Subcutaneous abdominal adipose tissue (tissue), 5 donors: ENCODE results near the gene CCDC92.

Experiments
- H3K27ac ChIP-seq: one replicate; pipeline ENCODE4 v1.7.0; 2013; ENCODE audit warnings: low read depth, mild to moderate bottlenecking, inconsistent platforms, low read length, moderate library complexity
- H3K27me3 ChIP-seq, 5 donors: one replicate each; pipeline ENCODE4 v1.7.0; 2013; ENCODE audit warnings: low read length in 5 of 5, inconsistent platforms in 1 of 5; ENCODE audit not compliant: control insufficient read depth in 5 of 5, insufficient read depth in 4 of 5
- H3K36me3 ChIP-seq, 5 donors: one replicate each; pipeline ENCODE4 v1.7.0; 2013; ENCODE audit warnings: low read length in 5 of 5; ENCODE audit not compliant: control insufficient read depth in 5 of 5, insufficient read depth in 5 of 5
- H3K4me1 ChIP-seq, 5 donors: one replicate each; pipeline ENCODE4 v1.7.0; 2013; ENCODE audit warnings: low read length in 5 of 5, mild to moderate bottlenecking in 3 of 5, moderate library complexity in 1 of 5; ENCODE audit not compliant: control insufficient read depth in 5 of 5, insufficient read depth in 5 of 5
- H3K4me3 ChIP-seq, 5 donors: one replicate each; pipeline ENCODE4 v1.7.0; 2013; ENCODE audit warnings: low read length in 5 of 5, low read depth in 1 of 5
- H3K9ac ChIP-seq, 5 donors: one replicate each; pipeline ENCODE4 v1.7.0; 2013; ENCODE audit warnings: low read length in 5 of 5, mild to moderate bottlenecking in 4 of 5, moderate library complexity in 3 of 5
- H3K9me3 ChIP-seq, 5 donors: one replicate each; pipeline ENCODE4 v1.7.0; 2013; ENCODE audit warnings: low read length in 5 of 5; ENCODE audit not compliant: control insufficient read depth in 5 of 5
- donor health status: healthy.
- donor health status: healthy.
- donor health status: healthy.
- donor health status: healthy.
- donor health status: healthy.

The CCDC92 gene

GRCh38 chr12:123929946-123930583, 42.6 kb downstream of the CCDC92 start:
- Histone ChIP-seq H3K4me1 (no peaks in the 10 kb centered on the region), H3K27ac (no peak overlapping the region), H3K4me3 (no peak overlapping the region), H3K9me3 (no peaks in the 10 kb centered on the region), H3K36me3 (peaks cover 0 to 6% (median 3%) of the 10 kb centered on the region in 5 donors), H3K9ac (no peak overlapping the region), H3K27me3 (peaks cover 0 to 4% (median 2%) of the 10 kb centered on the region in 5 donors)

GRCh38 chr12:123928897-123929296, 43.7 kb downstream of the CCDC92 start:
- Histone ChIP-seq H3K36me3 (no peaks in the 10 kb centered on the region), H3K9ac (no peak overlapping the region), H3K9me3 (no peaks in the 10 kb centered on the region), H3K27ac (no peak overlapping the region), H3K4me3 (no peak overlapping the region), H3K4me1 (no peaks in the 10 kb centered on the region), H3K27me3 (peaks cover 0 to 4% (median 2%) of the 10 kb centered on the region in 5 donors)

GRCh38 chr12:123928274-123928865, 44.3 kb downstream of the CCDC92 start:
- Histone ChIP-seq H3K9me3 (no peaks in the 10 kb centered on the region), H3K4me3 (no peak overlapping the region), H3K27ac (no peak overlapping the region), H3K36me3 (no peaks in the 10 kb centered on the region), H3K4me1 (no peaks in the 10 kb centered on the region), H3K9ac (no peak overlapping the region), H3K27me3 (peaks cover 0 to 4% (median 2%) of the 10 kb centered on the region in 5 donors)

- H3K27me3 ChIP-seq = peaks cover 0 to 5% (median 3%) of the 10 kb centered on the region in 5 donors
- no peaks in the 10 kb centered on the region for H3K9me3 ChIP-seq
- peaks cover 0 to 3% (median 0%) of the 10 kb centered on the region in 5 donors for H3K4me1 ChIP-seq
- H3K36me3 ChIP-seq = no peaks in the 10 kb centered on the region
- H3K27ac ChIP-seq = no peak overlapping the region
- no peak overlapping the region for H3K9ac ChIP-seq
- no peak overlapping the region for H3K4me3 ChIP-seq
Observed at GRCh38 chr12:123924539-123924938, 48.1 kb downstream of the CCDC92 start.

GRCh38 chr12:123923927-123924326, 48.7 kb downstream of the CCDC92 start:
- no peak overlapping the region for H3K9ac ChIP-seq
- H3K27ac ChIP-seq = no peak overlapping the region
- peaks cover 0 to 3% (median 0%) of the 10 kb centered on the region in 5 donors for H3K4me1 ChIP-seq
- peaks cover 0 to 5% (median 3%) of the 10 kb centered on the region in 5 donors for H3K27me3 ChIP-seq
- no peaks in the 10 kb centered on the region for H3K9me3 ChIP-seq
- H3K4me3 ChIP-seq = no peak overlapping the region
- no peaks in the 10 kb centered on the region for H3K36me3 ChIP-seq

GRCh38 chr12:123923038-123923437, 49.6 kb downstream of the CCDC92 start:
- Histone ChIP-seq H3K36me3 (no peaks in the 10 kb centered on the region), H3K4me1 (peaks cover 0 to 3% (median 0%) of the 10 kb centered on the region in 5 donors), H3K9ac (no peak overlapping the region), H3K27ac (no peak overlapping the region), H3K9me3 (no peaks in the 10 kb centered on the region), H3K4me3 (no peak overlapping the region), H3K27me3 (peaks cover 0 to 11% (median 7%) of the 10 kb centered on the region in 5 donors)

- H3K9ac ChIP-seq = no peak overlapping the region
Observed at GRCh38 chr12:123919980-123920360, 52.7 kb downstream of the CCDC92 start.

GRCh38 chr12:123917337-123917850, 55.2 kb downstream of the CCDC92 start:
- Histone ChIP-seq H3K4me1 (peaks cover 0 to 3% (median 0%) of the 10 kb centered on the region in 5 donors), H3K9me3 (no peaks in the 10 kb centered on the region), H3K27me3 (peaks cover 0 to 30% (median 24%) of the 10 kb centered on the region in 5 donors), H3K9ac (no peak overlapping the region), H3K27ac (no peak overlapping the region), H3K36me3 (no peaks in the 10 kb centered on the region), H3K4me3 (no peak overlapping the region)

More at GRCh38 chr12:123919980-123920360, 52.7 kb downstream of the CCDC92 start:
- H3K36me3 ChIP-seq = no peaks in the 10 kb centered on the region
- H3K27me3 ChIP-seq = peaks cover 0 to 23% (median 20%) of the 10 kb centered on the region in 5 donors
- no peak overlapping the region for H3K27ac ChIP-seq
- no peak overlapping the region for H3K4me3 ChIP-seq
- H3K9me3 ChIP-seq = no peaks in the 10 kb centered on the region
- peaks cover 0 to 3% (median 0%) of the 10 kb centered on the region in 5 donors for H3K4me1 ChIP-seq

- no peak overlapping the region for H3K4me3 ChIP-seq
- H3K36me3 ChIP-seq = no peaks in the 10 kb centered on the region
- H3K27me3 ChIP-seq = peaks cover 0 to 30% (median 24%) of the 10 kb centered on the region in 5 donors
- H3K9ac ChIP-seq = no peak overlapping the region
- no peaks in the 10 kb centered on the region for H3K9me3 ChIP-seq
- no peak overlapping the region for H3K27ac ChIP-seq
- peaks cover 0 to 3% (median 0%) of the 10 kb centered on the region in 5 donors for H3K4me1 ChIP-seq
Observed at GRCh38 chr12:123916729-123917128, 55.9 kb downstream of the CCDC92 start.

- Histone ChIP-seq H3K4me3 (no peak overlapping the region), H3K4me1 (peaks cover 0 to 3% (median 0%) of the 10 kb centered on the region in 5 donors), H3K36me3 (no peaks in the 10 kb centered on the region), H3K9me3 (no peaks in the 10 kb centered on the region), H3K9ac (no peak overlapping the region), H3K27me3 (peaks cover 0 to 30% (median 20%) of the 10 kb centered on the region in 5 donors), H3K27ac (no peak overlapping the region)
Observed at GRCh38 chr12:123914726-123915333, 57.8 kb downstream of the CCDC92 start.
